ENCODE data around the gene ATP8A2. TPM values are rescaled to one million over a fixed set of nuclear protein-coding genes. Genes with fewer than 3 reads are reported as not detected.

The ATP8A2 gene
- total RNA-seq, result 3.4 and 3.7 TPM in 2 replicates
- long read RNA-seq, partial matches to known transcripts, result 2 of 3 reads
- long read RNA-seq, other reads (novel, unspliced or antisense), result 1 of 3 reads

- no peaks in the 10 kb centered on the region for H3K4me1 Mint-ChIP-seq
- peak within 1 kb of the TSS; percentile 88 for H3K4me3 Mint-ChIP-seq
- no peak within 1 kb of the TSS for H3K27ac Mint-ChIP-seq (ENCODE audit: unreplicated experiment)
- peak; percentile 23 for DNase-seq (ENCODE audit: low read depth, low spot score)
- TF ChIP-seq CTCF (conservative IDR thresholded peaks at IDR 0.05), result no peak
- no peaks in the 10 kb centered on the region for H3K9me3 Mint-ChIP-seq
- H3K36me3 Mint-ChIP-seq (ENCODE audit: low read depth), result no peaks in the 10 kb centered on the region
- peaks cover 82% of the 10 kb centered on the region for H3K27me3 Mint-ChIP-seq (ENCODE audit: low read depth)
These were observed at the start of gene ATP8A2 for GRCh38 chr13:25371875-25372283. Gene ATP8A2 (plus strand): TSS chr13:25371974. CDS start chr13:25372213, 239 bp downstream.

GRCh38 chr13:25324100-25324499, 47.7 kb upstream of the ATP8A2 start:
- Mint-ChIP-seq H3K4me1 (no peaks in the 10 kb centered on the region), H3K9me3 (no peaks in the 10 kb centered on the region), H3K27ac (ENCODE audit: unreplicated experiment) (no peak overlapping the region), H3K4me3 (no peak overlapping the region), H3K27me3 (ENCODE audit: low read depth) (no peaks in the 10 kb centered on the region), H3K36me3 (ENCODE audit: low read depth) (peaks cover 8% of the 10 kb centered on the region)
- TF ChIP-seq CTCF (conservative IDR thresholded peaks at IDR 0.05), result no peak
- DNase-seq (ENCODE audit: low read depth, low spot score), result no peak

GRCh38 chr13:25329706-25330105, 42.1 kb upstream of the ATP8A2 start:
- TF ChIP-seq CTCF (conservative IDR thresholded peaks at IDR 0.05), result no peak
- no peak overlapping the region for H3K27ac Mint-ChIP-seq (ENCODE audit: unreplicated experiment)
- H3K9me3 Mint-ChIP-seq, result no peaks in the 10 kb centered on the region
- H3K4me3 Mint-ChIP-seq, result no peak overlapping the region
- no peaks in the 10 kb centered on the region for H3K4me1 Mint-ChIP-seq
- no peaks in the 10 kb centered on the region for H3K27me3 Mint-ChIP-seq (ENCODE audit: low read depth)
- peaks cover 21% of the 10 kb centered on the region for H3K36me3 Mint-ChIP-seq (ENCODE audit: low read depth)
- no peak for DNase-seq (ENCODE audit: low read depth, low spot score)

GRCh38 chr13:25330541-25330940, 41.2 kb upstream of the ATP8A2 start:
- no peak for TF ChIP-seq CTCF (conservative IDR thresholded peaks at IDR 0.05)
- Mint-ChIP-seq H3K27ac (ENCODE audit: unreplicated experiment) (no peak overlapping the region), H3K4me3 (no peak overlapping the region)

GRCh38 chr13:25335856-25336255, 35.9 kb upstream of the ATP8A2 start:
- Mint-ChIP-seq H3K36me3 (ENCODE audit: low read depth) (peaks cover 10% of the 10 kb centered on the region), H3K27ac (ENCODE audit: unreplicated experiment) (no peak overlapping the region), H3K9me3 (no peaks in the 10 kb centered on the region), H3K4me1 (no peaks in the 10 kb centered on the region), H3K27me3 (ENCODE audit: low read depth) (no peaks in the 10 kb centered on the region), H3K4me3 (no peak overlapping the region)
- no peak for DNase-seq (ENCODE audit: low read depth, low spot score)
- TF ChIP-seq CTCF (conservative IDR thresholded peaks at IDR 0.05), result no peak

More at GRCh38 chr13:25330541-25330940, 41.2 kb upstream of the ATP8A2 start:
- no peaks in the 10 kb centered on the region for H3K9me3 Mint-ChIP-seq
- no peaks in the 10 kb centered on the region for H3K27me3 Mint-ChIP-seq (ENCODE audit: low read depth)
- DNase-seq (ENCODE audit: low read depth, low spot score), result no peak
- H3K4me1 Mint-ChIP-seq, result no peaks in the 10 kb centered on the region
- H3K36me3 Mint-ChIP-seq (ENCODE audit: low read depth), result peaks cover 19% of the 10 kb centered on the region
